Activated effector memory CD4-positive, alpha-beta T cell treated with Interleukin-2 at 50 U/mL for 16 hours (primary cell): ENCODE results near the gene LDLRAD4.
A peak's percentile ranks its signal among the peaks of the same experiment; 100 is the strongest.

ENCODE experiments used
- DNase-seq: peaks from one replicate; pipeline ENCODE4 v3.0.0-alpha.2; 2020

Gene LDLRAD4

GRCh38 chr18:13376841-13377351 lies 158.3 kb downstream of the LDLRAD4 start:
- peak; percentile 58 for DNase-seq

- no peak for DNase-seq
Measured at GRCh38 chr18:13377496-13377895, 158.9 kb downstream of the LDLRAD4 start.

- peak; percentile 24 for DNase-seq
Measured at GRCh38 chr18:13378150-13378549, 159.6 kb downstream of the LDLRAD4 start.

- DNase-seq: no peak
Measured at GRCh38 chr18:13379062-13379865, 160.7 kb downstream of the LDLRAD4 start.

- no peak for DNase-seq
Measured at GRCh38 chr18:13379930-13380690, 161.6 kb downstream of the LDLRAD4 start.

GRCh38 chr18:13380691-13381070 lies 162.1 kb downstream of the LDLRAD4 start:
- DNase-seq: no peak

- no peak for DNase-seq
Measured at GRCh38 chr18:13381331-13381730, 162.8 kb downstream of the LDLRAD4 start.

- DNase-seq: peak; percentile 16
Measured at GRCh38 chr18:13381944-13382365, 163.4 kb downstream of the LDLRAD4 start.

GRCh38 chr18:13382366-13382953 lies 163.9 kb downstream of the LDLRAD4 start:
- peak; percentile 13 for DNase-seq

- no peak for DNase-seq
Measured at GRCh38 chr18:13382954-13383827, 164.6 kb downstream of the LDLRAD4 start.

GRCh38 chr18:13386891-13387801 lies 168.6 kb downstream of the LDLRAD4 start:
- no peak for DNase-seq

- DNase-seq: no peak
Measured at GRCh38 chr18:13387855-13388548, 169.4 kb downstream of the LDLRAD4 start.

- no peak for DNase-seq
Measured at GRCh38 chr18:13388586-13389490, 170.3 kb downstream of the LDLRAD4 start.

- DNase-seq: no peak
Measured at GRCh38 chr18:13389491-13390131, 171.1 kb downstream of the LDLRAD4 start.

GRCh38 chr18:13390196-13390595 lies 171.6 kb downstream of the LDLRAD4 start:
- no peak for DNase-seq

- no peak for DNase-seq
Measured at GRCh38 chr18:13390711-13391110, 172.2 kb downstream of the LDLRAD4 start.

GRCh38 chr18:13392029-13392750 lies 173.6 kb downstream of the LDLRAD4 start:
- DNase-seq: no peak

GRCh38 chr18:13392899-13393298 lies 174.3 kb downstream of the LDLRAD4 start:
- DNase-seq: no peak
